ENCODE measurements around the gene SIRT5.

Gene SIRT5

DNA sequence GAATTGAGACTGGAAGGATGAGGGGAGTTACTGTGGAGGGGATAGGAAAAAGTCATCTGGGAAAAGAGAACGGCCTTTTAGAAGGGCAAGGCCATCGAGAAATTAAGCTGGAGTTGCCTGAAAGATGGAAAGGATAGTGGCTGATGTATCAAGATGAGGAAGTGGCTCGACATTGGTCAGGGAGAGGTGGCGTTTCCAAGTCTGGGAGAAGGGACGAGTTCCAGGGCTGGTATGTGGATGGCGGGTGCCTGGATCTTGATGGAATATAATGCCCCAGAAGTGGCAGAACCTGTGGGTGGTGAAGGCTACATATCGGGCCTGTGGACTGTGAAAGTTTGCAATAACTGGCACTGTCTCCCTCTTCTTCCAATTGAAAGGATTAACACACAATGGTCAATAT lies 2.2 kb upstream of the SIRT5 start:
- H3K9me3 ChIP-seq (replicated peaks; ENCODE audit: insufficient read depth, low read length) = no peaks in the 10 kb centered on the region
- H3K27ac ChIP-seq (ENCODE audit: low read length) = no peak overlapping the region
- peaks cover 6% of the 10 kb centered on the region for H3K4me1 ChIP-seq (ENCODE audit: low read length)
- TF ChIP-seq EZH2 (optimal IDR thresholded peaks at IDR 0.05; ENCODE audit: low read depth, low read length) = no peak
- no peak overlapping the region for H2AFZ ChIP-seq (ENCODE audit: low read length)
- no peak for DNase-seq
- no peaks in the 10 kb centered on the region for H3K27me3 ChIP-seq (replicated peaks; ENCODE audit: insufficient read depth, low read length)
- H3K79me2 ChIP-seq (ENCODE audit: low read length) = peaks cover 3% of the 10 kb centered on the region; the same call in 1 of the 2 replicates
- H3K4me2 ChIP-seq (ENCODE audit: low read depth, low read length) = no peak overlapping the region
- peaks cover 13% of the 10 kb centered on the region for H3F3A ChIP-seq (ENCODE audit: insufficient read depth, low read length)
- H3K36me3 ChIP-seq (replicated peaks; ENCODE audit: insufficient read depth, low read length) = no peaks in the 10 kb centered on the region
- H4K20me1 ChIP-seq (ENCODE audit: insufficient read depth, low read length) = no peaks in the 10 kb centered on the region
- no peak overlapping the region for H3K4me3 ChIP-seq (ENCODE audit: low read length)
- H3K9me2 ChIP-seq (replicated peaks; ENCODE audit: insufficient read depth, low read length) = no peaks in the 10 kb centered on the region
- H3K9ac ChIP-seq (ENCODE audit: low read length) = no peak overlapping the region

DNA sequence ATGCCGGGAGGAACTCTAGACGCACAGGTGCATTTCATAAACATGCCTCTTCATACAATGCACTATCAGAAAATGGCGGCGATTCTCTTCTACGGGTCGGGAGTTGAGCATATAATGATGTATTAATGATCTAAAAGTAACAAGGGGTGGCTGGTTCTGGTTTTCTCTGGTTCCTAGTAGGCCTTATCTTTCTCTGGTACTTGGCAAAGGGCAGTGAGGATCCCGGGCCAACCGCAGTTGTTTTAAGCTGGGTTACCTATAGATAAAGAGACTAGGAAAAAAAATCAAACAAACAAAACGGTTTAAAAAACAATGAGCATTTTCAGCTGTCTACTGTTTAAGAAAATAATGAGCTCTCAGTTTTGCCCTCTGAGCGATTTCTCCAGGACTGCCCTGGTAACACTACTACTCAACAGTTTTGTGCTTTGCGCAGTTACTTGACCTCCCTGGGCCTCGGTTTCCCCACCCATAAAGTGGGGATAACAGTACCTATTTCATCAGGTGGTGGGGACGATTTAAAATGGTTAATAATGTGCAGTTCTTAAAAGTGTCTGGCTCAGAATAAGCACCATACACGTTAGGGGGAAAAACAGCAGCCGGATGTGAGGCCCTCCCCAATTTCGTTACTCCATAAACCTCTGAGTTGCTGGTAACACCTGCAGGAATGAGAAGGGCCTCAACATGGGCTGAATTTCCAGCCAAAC lies 1.3 kb upstream of the SIRT5 start:
- H3K4me1 ChIP-seq (ENCODE audit: low read length) = peaks cover 6% of the 10 kb centered on the region
- H3K4me3 ChIP-seq (ENCODE audit: low read length) = peak overlapping the region; percentile 92
- no peak for DNase-seq
- H3F3A ChIP-seq (ENCODE audit: insufficient read depth, low read length) = peaks cover 13% of the 10 kb centered on the region
- TF ChIP-seq, protein P1, sequence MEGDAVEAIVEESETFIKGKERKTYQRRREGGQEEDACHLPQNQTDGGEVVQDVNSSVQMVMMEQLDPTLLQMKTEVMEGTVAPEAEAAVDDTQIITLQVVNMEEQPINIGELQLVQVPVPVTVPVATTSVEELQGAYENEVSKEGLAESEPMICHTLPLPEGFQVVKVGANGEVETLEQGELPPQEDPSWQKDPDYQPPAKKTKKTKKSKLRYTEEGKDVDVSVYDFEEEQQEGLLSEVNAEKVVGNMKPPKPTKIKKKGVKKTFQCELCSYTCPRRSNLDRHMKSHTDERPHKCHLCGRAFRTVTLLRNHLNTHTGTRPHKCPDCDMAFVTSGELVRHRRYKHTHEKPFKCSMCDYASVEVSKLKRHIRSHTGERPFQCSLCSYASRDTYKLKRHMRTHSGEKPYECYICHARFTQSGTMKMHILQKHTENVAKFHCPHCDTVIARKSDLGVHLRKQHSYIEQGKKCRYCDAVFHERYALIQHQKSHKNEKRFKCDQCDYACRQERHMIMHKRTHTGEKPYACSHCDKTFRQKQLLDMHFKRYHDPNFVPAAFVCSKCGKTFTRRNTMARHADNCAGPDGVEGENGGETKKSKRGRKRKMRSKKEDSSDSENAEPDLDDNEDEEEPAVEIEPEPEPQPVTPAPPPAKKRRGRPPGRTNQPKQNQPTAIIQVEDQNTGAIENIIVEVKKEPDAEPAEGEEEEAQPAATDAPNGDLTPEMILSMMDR (IDR thresholded peaks at IDR 0.05; ENCODE audit: low read length) = no peak
- TF ChIP-seq EZH2phosphoT487 (IDR thresholded peaks at IDR 0.05; ENCODE audit: low read length) (no peak), EZH2 (optimal IDR thresholded peaks at IDR 0.05; ENCODE audit: low read depth, low read length) (no peak)
- H3K79me2 ChIP-seq (ENCODE audit: low read length) = peaks cover 3% of the 10 kb centered on the region; the same call in 1 of the 2 replicates
- peak overlapping the region; percentile 94; the same call in 1 of the 2 replicates for H3K9ac ChIP-seq (ENCODE audit: low read length)
- H3K36me3 ChIP-seq (replicated peaks; ENCODE audit: insufficient read depth, low read length) = no peaks in the 10 kb centered on the region
- peak overlapping the region; percentile 39 for H2AFZ ChIP-seq (ENCODE audit: low read length)
- H3K9me2 ChIP-seq (replicated peaks; ENCODE audit: insufficient read depth, low read length) = no peaks in the 10 kb centered on the region
- no peak overlapping the region; the same call in 1 of the 2 replicates for H3K27ac ChIP-seq (ENCODE audit: low read length)
- no peaks in the 10 kb centered on the region for H4K20me1 ChIP-seq (ENCODE audit: insufficient read depth, low read length)
- H3K27me3 ChIP-seq (replicated peaks; ENCODE audit: insufficient read depth, low read length) = no peaks in the 10 kb centered on the region
- no peaks in the 10 kb centered on the region for H3K9me3 ChIP-seq (replicated peaks; ENCODE audit: insufficient read depth, low read length)
- H3K4me2 ChIP-seq (ENCODE audit: low read depth, low read length) = peak overlapping the region; percentile 92

DNA sequence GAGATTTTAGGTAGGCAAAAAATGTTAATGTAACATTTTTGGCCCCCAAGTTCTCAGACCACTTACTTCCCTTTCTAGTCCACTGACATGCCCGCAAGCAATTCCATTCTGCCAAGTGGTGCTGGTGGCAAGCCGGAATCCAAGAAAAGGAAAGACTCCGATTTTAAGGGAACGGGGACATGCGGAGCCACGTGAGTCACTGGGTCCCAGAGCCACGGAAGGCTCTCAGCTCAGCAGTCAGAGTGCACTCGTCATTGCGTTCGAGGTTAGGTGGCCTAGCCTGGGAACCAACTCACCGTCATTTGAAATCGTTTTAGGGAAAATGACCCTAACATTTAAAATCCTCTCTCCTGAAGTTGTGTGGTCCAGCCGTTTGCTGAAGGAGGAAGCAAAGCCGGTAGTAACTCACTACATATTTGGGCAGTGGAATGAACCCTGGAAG lies 711 bp upstream of the SIRT5 start:
- Histone ChIP-seq H3K4me1 (ENCODE audit: low read length) (peaks cover 6% of the 10 kb centered on the region), H4K20me1 (ENCODE audit: insufficient read depth, low read length) (no peaks in the 10 kb centered on the region), H3K4me2 (ENCODE audit: low read depth, low read length) (peak overlapping the region; percentile 92), H3K9me2 (replicated peaks; ENCODE audit: insufficient read depth, low read length) (no peaks in the 10 kb centered on the region), H3K27me3 (replicated peaks; ENCODE audit: insufficient read depth, low read length) (no peaks in the 10 kb centered on the region), H3K4me3 (ENCODE audit: low read length) (peak overlapping the region; percentile 92), H3K9me3 (replicated peaks; ENCODE audit: insufficient read depth, low read length) (no peaks in the 10 kb centered on the region), H3K79me2 (ENCODE audit: low read length) (peaks cover 3% of the 10 kb centered on the region; the same call in 1 of the 2 replicates), H2AFZ (ENCODE audit: low read length) (peak overlapping the region; percentile 39), H3K36me3 (replicated peaks; ENCODE audit: insufficient read depth, low read length) (no peaks in the 10 kb centered on the region), H3K27ac (ENCODE audit: low read length) (peak overlapping the region; percentile 7; the same call in 1 of the 2 replicates), H3F3A (ENCODE audit: insufficient read depth, low read length) (peaks cover 13% of the 10 kb centered on the region), H3K9ac (ENCODE audit: low read length) (peak overlapping the region; percentile 94; the same call in 1 of the 2 replicates)
- DNase-seq = no peak
- no peak for TF ChIP-seq EZH2 (optimal IDR thresholded peaks at IDR 0.05; ENCODE audit: low read depth, low read length)
- TF ChIP-seq, protein P1 (IDR thresholded peaks at IDR 0.05; ENCODE audit: low read length) = no peak
- no peak for TF ChIP-seq EZH2phosphoT487 (IDR thresholded peaks at IDR 0.05; ENCODE audit: low read length)

DNA sequence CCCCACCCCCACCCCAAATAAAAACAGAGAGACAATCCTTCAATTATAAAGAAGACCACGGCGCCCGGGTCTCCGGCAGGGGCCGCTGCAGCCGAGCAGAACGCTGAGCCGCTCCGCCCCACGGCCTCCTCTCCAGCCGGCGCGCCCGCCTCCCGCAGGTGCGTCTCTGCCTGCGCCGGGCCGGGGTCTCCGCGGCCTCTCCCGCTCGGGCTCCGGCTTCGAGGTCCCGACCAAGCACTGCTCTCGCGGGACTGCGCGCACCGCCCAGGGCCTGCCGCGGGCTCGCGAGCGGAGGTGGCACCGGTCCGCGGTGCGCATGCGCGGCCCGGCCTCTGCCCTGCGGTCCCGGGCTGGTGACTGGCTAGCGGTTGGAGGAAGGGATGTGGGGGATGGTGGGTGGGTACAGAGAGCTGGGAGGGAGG lies 241 bp upstream of the SIRT5 start:
- H3K27ac ChIP-seq (ENCODE audit: low read length) = peak overlapping the region; percentile 94

More for the DNA sequence above, 241 bp upstream of the SIRT5 start:
- Histone ChIP-seq H3K9me3 (replicated peaks; ENCODE audit: insufficient read depth, low read length) (no peaks in the 10 kb centered on the region), H3K9me2 (replicated peaks; ENCODE audit: insufficient read depth, low read length) (no peaks in the 10 kb centered on the region), H3K4me1 (ENCODE audit: low read length) (peaks cover 6% of the 10 kb centered on the region), H3F3A (ENCODE audit: insufficient read depth, low read length) (peaks cover 13% of the 10 kb centered on the region), H4K20me1 (ENCODE audit: insufficient read depth, low read length) (no peaks in the 10 kb centered on the region), H3K27me3 (replicated peaks; ENCODE audit: insufficient read depth, low read length) (no peaks in the 10 kb centered on the region), H3K36me3 (replicated peaks; ENCODE audit: insufficient read depth, low read length) (no peaks in the 10 kb centered on the region), H2AFZ (ENCODE audit: low read length) (peak overlapping the region; percentile 97), H3K79me2 (ENCODE audit: low read length) (peaks cover 3% of the 10 kb centered on the region; the same call in 1 of the 2 replicates), H3K4me2 (ENCODE audit: low read depth, low read length) (peak overlapping the region; percentile 95; the same call in 1 of the 2 replicates), H3K9ac (ENCODE audit: low read length) (peak overlapping the region; percentile 94), H3K4me3 (ENCODE audit: low read length) (peak overlapping the region; percentile 92)
- TF ChIP-seq EZH2phosphoT487 (IDR thresholded peaks at IDR 0.05; ENCODE audit: low read length) = no peak
- TF ChIP-seq, protein P1 (IDR thresholded peaks at IDR 0.05; ENCODE audit: low read length) = peak; percentile 37
- DNase-seq = peak; percentile 95

All from MM.1S (cell line).